GM19023 (cell line): ENCODE data around the gene ARHGAP22.
"Not testable (repeated sequence)": the region's sequence is repeated elsewhere in the genome, so short reads cannot be mapped to it uniquely, and the experiment has no call there.

Experiments
- ATAC-seq: cut with Tn5 transposase; IDR thresholded peaks from one replicate; pipeline ENCODE4 v1.9.1; 2021; ENCODE audit warnings: mild to moderate bottlenecking, moderate library complexity; ENCODE audit not compliant: unreplicated experiment

The ARHGAP22 gene, protein sequence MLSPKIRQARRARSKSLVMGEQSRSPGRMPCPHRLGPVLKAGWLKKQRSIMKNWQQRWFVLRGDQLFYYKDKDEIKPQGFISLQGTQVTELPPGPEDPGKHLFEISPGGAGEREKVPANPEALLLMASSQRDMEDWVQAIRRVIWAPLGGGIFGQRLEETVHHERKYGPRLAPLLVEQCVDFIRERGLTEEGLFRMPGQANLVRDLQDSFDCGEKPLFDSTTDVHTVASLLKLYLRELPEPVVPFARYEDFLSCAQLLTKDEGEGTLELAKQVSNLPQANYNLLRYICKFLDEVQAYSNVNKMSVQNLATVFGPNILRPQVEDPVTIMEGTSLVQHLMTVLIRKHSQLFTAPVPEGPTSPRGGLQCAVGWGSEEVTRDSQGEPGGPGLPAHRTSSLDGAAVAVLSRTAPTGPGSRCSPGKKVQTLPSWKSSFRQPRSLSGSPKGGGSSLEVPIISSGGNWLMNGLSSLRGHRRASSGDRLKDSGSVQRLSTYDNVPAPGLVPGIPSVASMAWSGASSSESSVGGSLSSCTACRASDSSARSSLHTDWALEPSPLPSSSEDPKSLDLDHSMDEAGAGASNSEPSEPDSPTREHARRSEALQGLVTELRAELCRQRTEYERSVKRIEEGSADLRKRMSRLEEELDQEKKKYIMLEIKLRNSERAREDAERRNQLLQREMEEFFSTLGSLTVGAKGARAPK

DNA sequence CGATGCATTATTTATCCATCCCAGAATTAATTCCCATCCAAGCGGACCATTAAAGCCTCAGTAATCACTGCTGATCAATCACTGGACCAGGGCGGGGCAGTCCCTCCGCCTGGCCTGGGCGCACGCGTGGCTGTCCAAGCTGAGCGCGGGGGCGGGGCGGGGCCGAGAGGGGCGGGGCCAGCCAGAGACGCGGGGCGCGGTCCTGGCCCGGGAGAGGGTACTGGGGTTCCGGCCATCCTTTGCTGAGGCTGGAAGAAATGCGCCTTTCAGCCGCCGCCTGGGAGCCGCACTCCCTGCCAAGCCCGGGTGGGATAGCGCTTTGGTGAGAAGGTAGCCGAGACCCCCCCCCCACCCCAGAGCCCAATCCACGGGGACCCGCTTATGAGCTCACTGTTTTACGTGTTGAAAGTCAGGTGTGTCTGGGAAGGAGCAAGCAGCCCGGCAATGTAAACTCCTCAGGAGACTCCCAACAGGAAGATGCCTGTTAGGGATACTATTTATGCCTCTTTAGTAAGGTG, at the start of gene ARHGAP22:
Gene ARHGAP22, minus strand, starts transcription at position 83 of the 518 bp plus-strand sequence. CDS start 277 bp downstream, outside the sequence.
- ATAC-seq, result peak; percentile 51

DNA sequence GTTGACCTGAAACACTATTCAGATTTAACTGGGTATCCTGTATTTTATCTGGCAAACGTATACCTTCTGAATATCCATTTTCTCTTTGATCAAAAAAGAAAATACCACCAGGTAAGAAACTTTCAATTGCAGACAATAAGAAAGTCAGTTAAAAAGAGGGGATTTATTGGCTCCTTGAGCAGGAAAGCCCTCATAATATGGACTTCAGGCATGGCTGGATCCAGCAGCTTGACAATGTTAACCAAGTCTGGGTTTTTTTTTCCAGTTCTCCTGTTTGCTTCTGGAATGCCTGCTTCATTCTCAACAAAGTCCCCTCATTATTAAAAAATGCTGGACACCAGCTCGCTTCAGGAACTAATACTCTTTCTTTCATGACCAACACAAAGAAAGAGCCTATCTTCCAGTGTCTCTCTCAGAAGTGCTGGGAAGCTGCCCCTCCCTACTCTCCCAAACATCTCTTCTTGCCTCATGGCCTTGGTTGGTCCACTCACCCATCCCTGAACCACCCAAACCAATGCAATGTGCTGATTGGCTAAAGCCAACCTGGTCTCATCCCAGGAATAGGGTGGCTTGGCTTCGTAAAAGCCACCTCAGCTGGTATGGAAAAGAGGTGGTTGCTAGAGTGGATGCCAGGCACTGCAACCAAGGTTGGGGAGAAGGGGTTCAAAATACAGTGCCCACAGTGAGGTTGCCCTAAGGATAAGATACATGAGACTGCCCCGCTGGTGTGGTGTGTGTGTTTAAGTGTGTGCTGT, 49.2 kb upstream of the ARHGAP22 start:
- no peak for ATAC-seq

DNA sequence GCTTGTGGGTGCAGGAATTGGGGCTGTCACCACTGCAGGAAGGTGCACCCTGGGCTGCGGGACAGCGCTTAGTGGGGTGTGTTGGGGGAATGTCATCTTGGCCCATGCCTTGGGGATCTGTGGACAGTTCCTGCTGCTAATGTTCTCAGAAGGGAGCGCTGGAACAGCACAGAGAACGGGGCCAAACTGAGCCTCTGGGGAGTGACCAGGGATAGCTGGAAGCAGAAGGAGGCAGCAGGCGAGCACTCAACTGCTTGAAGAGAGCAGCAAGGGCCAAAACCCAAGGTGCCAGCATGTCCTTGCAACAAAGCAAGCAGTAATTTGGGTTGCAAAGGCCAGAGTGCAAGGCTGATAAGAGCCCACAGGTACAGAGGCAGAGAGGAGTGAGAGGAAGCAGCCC, 48.5 kb upstream of the ARHGAP22 start:
- no peak for ATAC-seq

DNA sequence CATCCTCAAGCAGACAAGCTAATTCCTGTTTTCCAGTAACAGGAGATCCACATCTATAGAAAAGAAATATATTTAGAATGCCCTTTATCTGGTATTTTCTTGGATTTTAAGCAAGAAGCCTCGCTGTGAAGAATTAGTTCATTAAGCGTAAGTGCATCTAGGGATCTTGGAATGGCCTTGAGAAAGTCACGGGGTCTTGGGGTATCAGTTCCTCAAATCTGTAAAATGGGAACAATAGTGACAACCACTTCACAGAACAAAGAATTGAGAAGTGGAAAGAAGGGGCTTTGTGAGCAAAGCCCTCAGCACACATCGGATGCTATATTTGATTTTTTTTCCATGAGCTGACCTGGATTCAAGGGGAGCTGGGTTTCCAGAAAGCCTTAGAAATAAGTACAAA, 47.5 kb upstream of the ARHGAP22 start:
- no peak for ATAC-seq

DNA sequence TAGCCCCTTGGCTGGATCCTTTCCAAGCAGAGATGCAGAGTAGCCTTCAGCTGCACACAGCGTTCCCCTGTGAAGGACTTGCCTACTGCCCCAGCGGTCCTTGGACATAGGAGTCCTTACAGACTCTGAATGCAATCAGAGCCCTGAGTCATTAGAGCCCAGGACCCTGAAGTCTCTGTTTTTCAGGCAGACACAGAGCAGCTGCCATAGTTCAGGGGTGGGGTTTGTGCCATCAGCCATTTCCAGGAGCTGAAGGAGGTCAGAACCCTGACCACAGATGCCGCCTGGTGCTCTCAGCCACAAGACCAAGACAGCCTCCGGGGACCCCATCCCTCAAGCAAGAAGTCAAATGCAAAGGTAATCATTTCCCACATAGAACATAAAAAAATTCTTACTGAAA, 47.0 kb upstream of the ARHGAP22 start:
- ATAC-seq, result no peak

DNA sequence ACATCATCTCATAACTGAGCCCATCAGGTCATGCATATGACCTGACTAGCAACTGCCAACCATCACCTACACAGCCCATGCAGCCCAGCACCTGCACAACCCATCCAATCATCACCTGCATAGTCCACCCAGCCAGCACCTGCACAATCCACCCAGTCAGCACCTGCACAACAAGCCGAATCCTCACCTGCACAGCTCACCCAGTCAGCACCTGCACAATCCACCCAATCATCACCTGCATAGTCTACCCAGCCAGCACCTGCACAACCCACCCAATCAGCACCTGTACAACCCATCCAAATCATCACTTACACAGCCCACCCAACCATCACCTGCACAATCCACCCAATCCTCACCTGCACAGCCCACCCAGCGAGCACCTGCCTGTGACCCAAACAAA, 46.4 kb upstream of the ARHGAP22 start:
- no peak for ATAC-seq

DNA sequence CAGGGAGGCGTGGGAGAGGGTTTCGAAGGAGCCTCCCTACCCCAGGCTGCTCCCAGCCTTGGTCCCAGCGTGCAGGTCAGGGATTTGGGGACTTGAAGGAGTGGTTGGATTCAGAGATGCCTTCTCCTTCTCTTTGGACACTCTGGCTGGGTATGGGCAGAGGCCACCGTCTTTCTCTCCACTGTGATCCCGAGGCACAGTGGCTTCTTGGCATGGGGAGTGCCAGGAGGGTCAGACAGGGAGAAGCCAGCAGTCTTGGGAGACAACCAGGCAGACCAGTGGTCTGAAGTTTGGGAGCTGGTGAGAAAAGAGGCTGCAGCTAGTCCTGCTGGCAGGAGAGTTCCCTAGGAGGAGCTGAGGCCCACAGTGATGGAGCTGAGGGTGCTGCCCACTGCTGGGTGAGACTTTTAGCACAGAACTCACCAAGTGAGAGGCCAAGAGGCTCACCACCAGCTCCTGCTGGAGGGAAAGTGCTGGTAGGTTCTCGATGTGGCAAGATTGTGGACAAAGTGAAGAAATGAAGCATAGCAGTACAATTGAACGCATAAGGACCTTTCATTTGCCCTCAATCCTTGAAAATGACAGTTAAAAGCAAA, 44.6 kb upstream of the ARHGAP22 start:
- no peak for ATAC-seq

DNA sequence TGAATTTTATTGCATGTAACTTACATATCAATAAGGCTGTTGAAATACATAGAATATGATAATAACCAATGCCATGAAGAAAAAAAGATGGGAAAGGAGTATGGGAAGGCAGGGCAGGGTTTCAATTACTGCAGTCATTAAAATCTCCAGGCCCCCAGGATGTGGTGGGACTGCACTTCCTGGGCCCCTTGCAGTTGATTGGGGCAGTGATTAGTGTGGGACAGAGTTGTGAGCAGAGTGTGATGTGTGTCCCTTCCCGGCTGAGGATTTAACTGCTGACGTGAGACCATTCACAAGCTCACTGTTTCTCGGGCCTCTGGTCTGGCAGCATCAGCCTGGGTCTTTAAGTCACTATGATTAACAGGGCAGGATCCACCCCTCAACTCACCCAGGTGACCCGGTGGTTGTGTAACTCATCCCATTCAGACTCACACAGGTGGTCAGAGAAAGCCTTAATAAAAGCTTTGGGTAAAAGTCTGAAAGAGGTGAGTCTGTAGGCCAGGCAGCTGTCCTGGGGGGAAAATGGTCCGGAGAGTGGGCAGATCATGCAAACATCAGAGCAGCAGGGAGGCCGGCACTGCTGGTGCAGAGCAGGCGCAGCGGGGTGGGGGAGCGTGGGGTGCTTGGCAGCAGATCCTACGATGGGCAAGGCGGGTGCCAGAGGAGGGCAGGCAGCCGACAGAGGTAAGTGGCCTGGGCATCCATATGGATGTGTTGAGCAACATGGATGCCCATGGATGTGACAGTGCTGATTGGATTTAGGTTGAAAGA, 43.5 kb upstream of the ARHGAP22 start:
- no peak for ATAC-seq

DNA sequence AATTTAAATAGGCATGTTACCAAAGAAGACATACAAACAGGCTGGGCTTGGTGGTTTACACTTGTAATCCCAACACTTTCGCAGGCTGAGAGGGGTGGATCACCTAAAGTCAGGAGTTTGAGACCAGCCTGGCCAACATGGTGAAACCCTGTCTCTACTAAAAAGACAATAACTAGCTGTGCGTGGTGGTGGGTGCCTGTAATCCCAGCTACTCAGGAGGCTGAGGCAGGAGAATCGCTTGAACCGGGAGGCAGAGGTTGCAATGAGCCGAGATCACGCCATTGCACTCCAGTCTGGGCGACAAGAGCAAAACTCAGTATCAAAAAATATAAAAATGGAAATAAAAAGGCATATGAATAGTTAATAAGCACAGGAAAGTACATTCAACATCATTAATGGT, 42.2 kb upstream of the ARHGAP22 start:
- ATAC-seq, result not testable (repeated sequence)

DNA sequence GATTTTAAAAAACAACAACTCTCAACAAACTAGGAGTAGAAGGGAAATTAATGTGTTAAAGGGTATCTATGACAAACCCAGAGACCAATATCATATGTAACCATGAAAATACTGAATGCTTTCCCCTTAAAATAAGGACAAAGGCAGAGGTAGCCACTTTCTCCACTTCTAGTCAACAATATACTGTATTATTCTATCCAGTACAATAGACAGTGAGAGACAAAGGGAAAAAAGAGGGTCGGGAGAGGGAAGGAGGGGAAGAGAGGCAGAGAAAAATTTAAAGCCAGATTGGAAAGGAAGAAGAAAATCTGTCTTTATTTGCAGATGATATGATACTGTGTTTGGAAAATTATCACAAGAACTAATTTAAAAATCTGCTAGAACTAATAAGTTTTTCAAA, 40.7 kb upstream of the ARHGAP22 start:
- ATAC-seq, result no peak

DNA sequence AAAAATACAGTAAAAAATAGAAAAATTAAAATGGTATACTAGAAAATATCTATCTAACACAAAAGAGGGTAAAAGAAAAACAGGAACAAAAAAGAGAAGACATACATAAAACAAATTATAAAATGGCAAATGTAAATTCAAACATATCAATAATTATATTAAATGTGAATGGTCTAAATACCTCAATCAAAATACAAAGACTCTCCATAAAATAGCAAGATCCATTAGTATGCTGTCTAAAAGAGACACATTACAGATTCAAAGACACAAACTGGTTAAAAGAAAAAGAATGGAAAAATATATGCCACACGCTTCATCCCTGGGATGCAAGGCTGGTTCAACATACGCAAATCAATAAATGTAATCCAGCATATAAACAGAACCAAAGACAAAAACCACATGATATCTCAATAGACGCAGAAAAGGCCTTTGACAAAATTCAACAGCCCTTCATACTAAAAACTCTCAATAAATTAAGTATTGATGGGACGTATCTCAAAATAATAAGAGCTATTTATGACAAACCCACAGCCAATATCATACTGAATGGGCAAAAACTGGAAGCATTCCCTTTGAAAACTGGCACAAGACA, 36.3 kb upstream of the ARHGAP22 start:
- ATAC-seq, result not testable (repeated sequence)

DNA sequence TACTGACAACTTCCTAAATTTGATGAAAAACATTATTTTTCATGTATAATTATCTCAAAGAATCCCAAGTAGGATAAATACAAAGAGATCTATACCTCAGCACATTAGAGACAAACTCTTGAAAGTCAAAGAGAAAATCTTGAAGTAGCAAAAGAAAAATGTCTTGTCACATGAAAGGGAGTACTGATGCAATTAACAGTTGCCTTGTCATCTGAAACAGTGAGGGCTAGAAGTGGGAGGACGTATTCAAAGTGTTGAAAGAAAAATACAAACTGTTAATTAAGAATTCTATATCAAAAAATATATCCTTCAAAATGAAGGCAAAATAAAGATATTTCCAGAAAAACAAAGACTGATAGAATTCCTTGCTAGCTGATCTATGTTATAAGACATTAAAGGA, 35.5 kb upstream of the ARHGAP22 start:
- no peak for ATAC-seq

DNA sequence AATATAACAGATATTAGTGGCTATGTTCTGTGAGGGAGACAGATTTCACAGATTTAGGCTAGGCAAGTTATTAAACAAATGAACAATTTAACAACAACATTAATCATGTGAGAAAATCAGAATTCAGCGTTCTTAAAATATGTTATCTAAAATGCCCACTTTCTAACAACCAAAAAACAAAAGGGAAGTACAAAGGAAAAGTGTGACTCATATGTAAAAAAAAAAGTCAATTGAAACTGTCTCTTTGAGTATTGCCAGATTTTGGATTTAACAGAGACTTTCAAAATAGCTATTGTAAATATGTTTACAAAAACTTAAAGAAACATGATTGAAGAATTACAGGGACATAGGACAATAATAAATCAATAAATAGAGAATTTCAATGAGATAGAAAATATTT, 34.8 kb upstream of the ARHGAP22 start:
- no peak for ATAC-seq

DNA sequence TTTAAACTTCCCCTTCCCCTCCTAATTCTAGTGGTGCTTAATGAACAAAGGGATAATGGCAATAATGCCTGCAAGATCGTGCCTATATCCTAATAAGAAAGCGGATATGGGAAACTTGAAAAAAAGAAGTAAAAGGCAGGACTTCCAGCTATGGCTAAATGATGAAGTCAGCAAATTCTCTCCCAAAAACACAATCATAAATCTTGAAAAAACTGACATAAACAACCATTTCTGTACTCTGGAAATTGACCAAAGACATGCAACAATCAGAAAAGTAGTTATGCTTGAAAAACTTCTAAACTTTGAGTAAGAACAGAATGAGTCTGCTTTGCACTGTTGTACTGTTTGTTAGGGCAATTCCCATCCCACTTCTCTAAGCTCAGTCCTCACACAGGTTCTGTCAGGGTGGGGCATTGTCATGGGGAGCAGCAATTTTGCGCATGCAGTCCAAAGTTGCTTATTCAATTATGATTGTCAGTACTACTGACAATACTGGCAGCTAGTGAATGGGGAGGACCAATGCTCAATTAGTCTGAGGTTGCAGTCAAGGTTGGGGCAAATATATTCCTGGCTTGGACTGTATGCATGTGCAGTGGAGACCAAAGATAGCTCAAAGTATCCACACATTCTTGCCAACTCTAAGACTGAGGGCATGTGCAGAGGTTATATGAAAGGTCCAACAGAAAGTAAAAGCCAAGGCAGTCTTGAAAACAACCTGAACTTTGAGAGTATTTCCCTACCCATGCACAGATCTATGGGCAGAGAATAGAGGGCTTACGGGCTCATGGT, 34.1 kb upstream of the ARHGAP22 start:
- no peak for ATAC-seq

DNA sequence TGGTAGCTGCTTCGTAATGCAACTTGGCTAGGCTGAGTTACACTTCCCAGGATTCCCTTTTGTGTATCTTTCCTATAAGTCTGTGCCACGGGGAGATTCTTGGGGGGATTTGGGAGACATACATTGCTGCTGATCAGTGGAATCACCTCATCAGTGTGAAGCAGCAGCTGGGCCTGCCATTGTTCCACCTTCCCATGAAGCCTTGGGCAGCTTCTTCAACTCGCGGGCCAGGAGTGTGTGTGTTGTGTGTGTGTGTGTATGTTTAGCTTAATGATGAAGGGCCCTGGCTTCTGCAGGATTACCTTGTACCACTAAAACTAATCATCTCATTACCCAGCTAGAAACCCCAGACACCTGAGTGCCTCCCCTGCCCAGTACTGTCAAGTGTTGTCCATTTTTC, 33.3 kb upstream of the ARHGAP22 start:
- no peak for ATAC-seq

DNA sequence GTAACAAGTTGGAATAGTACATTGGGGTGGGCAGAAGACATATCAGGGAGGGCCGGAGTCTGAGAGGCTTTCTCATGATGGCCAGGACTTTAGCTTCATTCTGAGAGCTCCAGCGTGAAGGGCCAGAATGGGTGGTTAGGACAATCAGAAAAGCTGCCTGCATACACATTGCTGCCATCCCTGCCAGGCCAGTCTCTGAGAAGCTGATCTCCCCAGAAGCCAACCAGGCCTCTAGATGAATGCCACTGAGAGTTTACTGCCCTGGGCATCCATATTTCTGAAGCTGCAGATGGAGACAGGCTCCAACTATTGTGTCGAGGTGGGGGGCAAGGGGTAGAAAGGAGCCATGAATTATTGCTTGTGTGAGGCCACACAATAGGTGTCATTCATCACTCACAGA, 32.0 kb upstream of the ARHGAP22 start:
- ATAC-seq, result no peak

DNA sequence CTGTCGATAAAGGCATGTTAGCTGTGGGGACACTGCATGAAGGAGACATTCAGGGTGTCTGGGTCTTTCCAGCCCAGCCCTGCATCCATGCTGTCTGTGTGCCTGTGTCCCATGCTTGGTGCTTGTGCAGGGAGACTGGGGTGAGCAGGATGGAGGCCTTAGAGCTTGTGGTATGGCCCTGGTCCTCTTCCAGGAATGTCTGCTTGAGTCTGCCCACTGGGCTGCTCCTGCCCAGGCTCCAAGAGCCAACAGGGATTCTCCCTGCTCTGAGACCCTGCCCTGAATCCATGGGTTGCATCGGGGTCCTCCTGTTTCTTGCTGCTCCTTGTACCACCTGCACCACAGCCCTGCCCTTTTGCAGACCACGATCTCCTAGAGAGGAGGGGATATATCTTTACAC, 31.4 kb upstream of the ARHGAP22 start:
- ATAC-seq, result no peak

DNA sequence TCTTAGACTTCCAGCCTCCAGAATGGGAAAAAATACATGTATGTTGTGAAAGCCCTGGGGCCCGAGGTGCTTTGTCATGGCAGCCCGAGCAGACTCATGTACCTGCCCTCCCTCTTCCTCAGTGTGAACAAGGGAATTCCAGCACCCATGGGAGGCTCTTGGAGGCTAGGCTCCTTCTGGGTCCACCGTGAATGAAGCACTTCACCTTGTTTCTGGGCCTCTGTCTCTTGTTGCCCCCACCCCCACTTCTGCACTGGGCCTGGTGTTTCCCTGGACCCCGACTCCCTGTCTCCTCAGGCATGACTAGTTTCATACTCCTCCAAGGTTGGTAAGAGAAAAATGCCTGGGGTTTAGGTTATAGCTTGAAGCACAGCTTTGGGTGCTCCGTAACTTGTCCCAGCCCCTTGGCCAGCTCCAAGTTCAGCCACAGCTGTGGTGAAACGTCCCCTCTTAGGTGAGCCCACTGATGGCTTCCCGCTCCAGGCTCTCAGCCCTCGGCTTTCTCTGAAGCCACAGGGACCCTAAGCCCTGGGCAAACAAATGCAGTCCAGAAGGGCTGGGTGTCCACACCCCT, 30.2 kb upstream of the ARHGAP22 start:
- ATAC-seq, result no peak
